Fibroblast of lung (primary cell): ENCODE results near the gene SPEG.

Experiments
- EZH2 ChIP-seq: IDR thresholded peaks from 2 replicates; pipeline ENCODE4 v1.5.1; 2012; ENCODE audit warnings: low read length, control low read depth, mild to moderate bottlenecking; ENCODE audit errors: missing control alignments
- TF ChIP-seq, protein P1 (sequence below), 2 donors: IDR thresholded peaks in 1 of 2; conservative IDR thresholded peaks in 1 of 2; 1 replicate in 1 of 2; 2 replicates in 1 of 2; pipeline ENCODE4 v1.5.1; 2011 to 2012; ENCODE audit warnings: low read length in 2 of 2, control low read depth in 1 of 2, inconsistent platforms in 1 of 2, low read depth in 1 of 2, mild to moderate bottlenecking in 1 of 2

DNA sequence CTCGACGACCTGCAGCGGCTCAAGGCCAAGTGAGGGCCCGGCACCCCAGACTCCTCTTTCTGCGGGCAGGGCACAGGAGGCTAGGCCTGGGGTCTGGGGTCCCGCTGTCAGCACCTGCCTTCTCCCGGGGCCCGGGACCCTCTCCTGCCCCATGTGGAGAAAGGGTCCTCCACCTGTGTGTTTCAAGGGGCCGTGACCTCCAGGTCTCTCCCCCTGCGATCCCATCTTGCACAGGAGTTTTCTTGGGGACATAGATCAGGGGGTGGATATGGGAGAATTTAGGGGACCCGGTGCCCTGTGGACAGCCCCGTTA lies 15.7 kb upstream of the SPEG start:
- TF ChIP-seq, protein P1, sequence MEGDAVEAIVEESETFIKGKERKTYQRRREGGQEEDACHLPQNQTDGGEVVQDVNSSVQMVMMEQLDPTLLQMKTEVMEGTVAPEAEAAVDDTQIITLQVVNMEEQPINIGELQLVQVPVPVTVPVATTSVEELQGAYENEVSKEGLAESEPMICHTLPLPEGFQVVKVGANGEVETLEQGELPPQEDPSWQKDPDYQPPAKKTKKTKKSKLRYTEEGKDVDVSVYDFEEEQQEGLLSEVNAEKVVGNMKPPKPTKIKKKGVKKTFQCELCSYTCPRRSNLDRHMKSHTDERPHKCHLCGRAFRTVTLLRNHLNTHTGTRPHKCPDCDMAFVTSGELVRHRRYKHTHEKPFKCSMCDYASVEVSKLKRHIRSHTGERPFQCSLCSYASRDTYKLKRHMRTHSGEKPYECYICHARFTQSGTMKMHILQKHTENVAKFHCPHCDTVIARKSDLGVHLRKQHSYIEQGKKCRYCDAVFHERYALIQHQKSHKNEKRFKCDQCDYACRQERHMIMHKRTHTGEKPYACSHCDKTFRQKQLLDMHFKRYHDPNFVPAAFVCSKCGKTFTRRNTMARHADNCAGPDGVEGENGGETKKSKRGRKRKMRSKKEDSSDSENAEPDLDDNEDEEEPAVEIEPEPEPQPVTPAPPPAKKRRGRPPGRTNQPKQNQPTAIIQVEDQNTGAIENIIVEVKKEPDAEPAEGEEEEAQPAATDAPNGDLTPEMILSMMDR (conservative IDR thresholded peaks at IDR 0.05 in 1 of 2, IDR thresholded peaks at IDR 0.05 in 1 of 2; ENCODE audit: low read depth in 1 of 2, low read length in 2 of 2), result no peak
- TF ChIP-seq EZH2, result no peak
